IMR-90 (cell line): ENCODE measurements around the gene ACYP2. TPM values are rescaled to one million over a fixed set of nuclear protein-coding genes. Genes with fewer than 3 reads are reported as not detected.
"Not testable (repeated sequence)": the region's sequence is repeated elsewhere in the genome, so short reads cannot be mapped to it uniquely, and the experiment has no call there.

ENCODE experiments used
- ATAC-seq: fragments of 200-7000 bp; cut with Tn5 transposase; 2 replicates; pipeline ENCODE4 v1.9.1; 2020; ENCODE audit warnings: low read depth, mild to moderate bottlenecking, moderate library complexity
- BruUV-seq: library from RNA; stranded (reverse); fragments of 400-500 nt; replicated peaks from 2 replicates; lab custom pipeline; 2021; lab: Mats Ljungman, UMichigan
- CTCF ChIA-PET: fragments of 300-600 bp; formaldehyde crosslinking; extraction: SDS; loops from one replicate; lab custom pipeline; 2021; ENCODE audit warnings: antibody characterized with exemption; lab: Yijun Ruan, JAX
- POLR2A ChIA-PET: fragments of 300-600 bp; sonication (Branson Sonifier 250); formaldehyde crosslinking; loops from one replicate; lab custom pipeline; 2022; ENCODE audit warnings: antibody characterized with exemption; ENCODE audit not compliant: unreplicated experiment; lab: Charles Lee
- DNase-seq: peaks from one replicate; pipeline ENCODE4 v3.0.0; 2013
- H2AFZ ChIP-seq: replicated peaks from 2 replicates; pipeline ENCODE3; 2013; ENCODE audit warnings: low read length, mild to moderate bottlenecking; ENCODE audit not compliant: poor library complexity
- H2AK5ac ChIP-seq: 2 replicates; pipeline ENCODE4 v1.6.1; 2013; ENCODE audit warnings: low read depth, low read length, inconsistent platforms
- H2AK9ac ChIP-seq: replicated peaks from 2 replicates; pipeline ENCODE3; 2013; ENCODE audit warnings: mild to moderate bottlenecking, low read depth, low read length, moderate library complexity; ENCODE audit not compliant: poor library complexity
- H2BK120ac ChIP-seq: 2 replicates; pipeline ENCODE4 v1.6.1; 2013; ENCODE audit warnings: low read depth, low read length, inconsistent platforms
- H2BK15ac ChIP-seq: 3 replicates; pipeline ENCODE4 v1.6.1; 2013; ENCODE audit warnings: low read depth, low read length, inconsistent platforms
- H2BK20ac ChIP-seq: 2 replicates; pipeline ENCODE4 v1.6.1; 2013; ENCODE audit warnings: low read depth, mild to moderate bottlenecking, inconsistent platforms, low read length, moderate library complexity
- H2BK5ac ChIP-seq: 2 replicates; pipeline ENCODE4 v1.6.1; 2013; ENCODE audit warnings: mild to moderate bottlenecking, low read depth, low read length, inconsistent platforms; ENCODE audit not compliant: poor library complexity, severe bottlenecking
- H3K14ac ChIP-seq: replicated peaks from 2 replicates; pipeline ENCODE4 v1.6.1; 2013; ENCODE audit warnings: low read depth, low read length, inconsistent platforms
- H3K18ac ChIP-seq: 2 replicates; pipeline ENCODE4 v1.6.1; 2013; ENCODE audit warnings: low read depth, low read length, control low read depth
- H3K23ac ChIP-seq: 2 replicates; pipeline ENCODE4 v1.6.1; 2013; ENCODE audit warnings: low read depth, low read length, inconsistent platforms
- H3K27ac ChIP-seq: 2 replicates; pipeline ENCODE4 v1.5.1; 2013; ENCODE audit warnings: mild to moderate bottlenecking, control low read depth, low read length; ENCODE audit not compliant: insufficient read depth
- H3K27me3 ChIP-seq: 2 replicates; pipeline ENCODE4 v1.6.1; 2013; ENCODE audit warnings: low read length; ENCODE audit not compliant: control insufficient read depth, insufficient read depth
- H3K36me3 ChIP-seq: 2 replicates; pipeline ENCODE4 v1.6.1; 2013; ENCODE audit warnings: low read length, mixed read lengths; ENCODE audit not compliant: control insufficient read depth, insufficient read depth
- H3K4ac ChIP-seq: 2 replicates; pipeline ENCODE4 v1.6.1; 2013; ENCODE audit warnings: low read depth, low read length, inconsistent platforms
- H3K4me1 ChIP-seq: 2 replicates; pipeline ENCODE4 v1.6.1; 2013; ENCODE audit warnings: low read length, mixed read lengths; ENCODE audit not compliant: control insufficient read depth, insufficient read depth
- H3K4me2 ChIP-seq: 2 replicates; pipeline ENCODE4 v1.6.1; 2013; ENCODE audit warnings: low read depth, mild to moderate bottlenecking, control low read depth, low read length, moderate library complexity
- H3K4me3 ChIP-seq: 2 replicates; pipeline ENCODE4 v1.5.1; 2013; ENCODE audit warnings: low read depth, mild to moderate bottlenecking, control low read depth, low read length, moderate library complexity; ENCODE audit not compliant: insufficient read depth
- H3K56ac ChIP-seq: 2 replicates; pipeline ENCODE4 v1.6.1; 2013; ENCODE audit warnings: low read length, inconsistent platforms; ENCODE audit not compliant: insufficient read depth; ENCODE audit errors: extremely low read depth
- H3K79me1 ChIP-seq, 2 experiments: 2 replicates each; pipeline ENCODE4 v1.6.1; 2013; ENCODE audit warnings: low read length in 2 of 2, inconsistent platforms in 1 of 2, low read depth in 1 of 2
- H3K9ac ChIP-seq: 2 replicates; pipeline ENCODE4 v1.6.1; 2013; ENCODE audit warnings: low read depth, low read length, control low read depth
- H3K9me1 ChIP-seq: 2 replicates; pipeline ENCODE4 v1.6.1; 2013; ENCODE audit warnings: low read length, inconsistent platforms; ENCODE audit not compliant: insufficient read depth
- H3K9me3 ChIP-seq: 2 replicates; pipeline ENCODE4 v1.6.1; 2013; ENCODE audit warnings: low read length; ENCODE audit not compliant: control insufficient read depth, insufficient read depth
- H4K20me1 ChIP-seq: 2 replicates; pipeline ENCODE4 v1.6.1; 2013; ENCODE audit warnings: low read length, inconsistent platforms; ENCODE audit not compliant: insufficient read depth
- H4K5ac ChIP-seq: 2 replicates; pipeline ENCODE4 v1.6.1; 2013; ENCODE audit warnings: mild to moderate bottlenecking, low read depth, low read length, control low read depth
- H4K8ac ChIP-seq, 2 experiments: 2 replicates each; pipeline ENCODE4 v1.6.1; 2013; ENCODE audit warnings: low read depth in 2 of 2, low read length in 2 of 2, control low read depth in 1 of 2, inconsistent platforms in 1 of 2
- H4K91ac ChIP-seq: 2 replicates; pipeline ENCODE4 v1.6.1; 2013; ENCODE audit warnings: low read depth, low read length, inconsistent platforms; ENCODE audit not compliant: insufficient read depth
- WGBS, 2 experiments: methylation state at CpG; one replicate each; pipeline versions ENCODE4 v1.1.5 to v1.1.7; 2013; ENCODE audit warnings: missing lambda C conversion rate in 2 of 2; ENCODE audit not compliant: insufficient read length in 1 of 2; ENCODE audit errors: extremely low coverage in 2 of 2; 5-methylcytosine and 5-hydroxymethylcytosine counted together
- dilution Hi-C: fragments of 300-500 bp; cut with HindIII; formaldehyde crosslinking; loops from one replicate; pipeline ENCODE4 v1.14.3; 2018; ENCODE audit warnings: low sequenced_read_pairs; ENCODE audit not compliant: unreplicated experiment
- in situ Hi-C: fragments of 300-500 bp; cut with MboI; formaldehyde crosslinking; loops from 3 replicates; pipeline ENCODE4 v1.14.3; 2019; ENCODE audit warnings: low sequenced_read_pairs, inconsistent platforms, mixed read lengths
- intact Hi-C: fragments of 100-400 bp; cut with micrococcal nuclease; formaldehyde crosslinking; loops from 2 replicates; pipeline ENCODE4 v1.10.0; 2022
- polyA plus RNA-seq, 3 experiments: library from polyadenylated mRNA; depleted of rRNA; stranded (reverse); fragments of >200 nt; gene quantifications; 2 replicates each; pipeline ENCODE4 v1.2.3, GENCODE V29; 2012; ENCODE audit warnings: low replicate concordance in 1 of 3
- total RNA-seq: library from RNA; depleted of rRNA; stranded (reverse); fragments of >200 nt; gene quantifications from 2 replicates; pipeline ENCODE4 v1.2.3, GENCODE V29; 2012

Gene ACYP2
- total and polyA plus RNA-seq, 2 of the 4 experiments (the other 2 are of a cell fraction) = 3.9 to 7.4 TPM

DNA sequence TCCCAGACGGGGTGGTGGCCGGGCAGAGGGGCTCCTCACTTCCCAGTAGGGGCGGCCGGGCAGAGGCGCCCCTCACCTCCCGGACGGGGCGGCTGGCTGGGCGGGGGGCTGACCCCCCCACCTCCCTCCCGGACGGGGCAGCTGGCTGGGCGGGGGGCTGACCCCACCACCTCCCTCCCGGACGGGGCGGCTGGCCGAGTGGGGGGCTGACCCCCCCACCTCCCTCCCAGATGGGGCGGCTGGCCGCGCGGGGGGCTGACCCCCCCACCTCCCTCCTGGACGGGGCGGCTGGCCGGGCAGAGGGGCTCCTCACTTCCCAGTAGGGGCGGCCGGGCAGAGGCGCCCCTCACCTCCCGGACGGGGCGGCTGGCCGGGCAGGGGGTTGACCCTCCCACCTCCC is 20.0 kb upstream of the ACYP2 start:
- H2BK20ac ChIP-seq, H3K27me3 ChIP-seq, H3K14ac ChIP-seq, H3K18ac ChIP-seq, H3K4me3 ChIP-seq, H3K9ac ChIP-seq, H3K9me1 ChIP-seq, H3K56ac ChIP-seq, H2BK15ac ChIP-seq, H2AFZ ChIP-seq, H4K8ac ChIP-seq, H3K9me3 ChIP-seq, in situ Hi-C loops, dilution Hi-C loops, H3K23ac ChIP-seq, H4K91ac ChIP-seq, H3K4me2 ChIP-seq, intact Hi-C loops, CTCF ChIA-PET, H3K4me1 ChIP-seq, BruUV-seq, H3K27ac ChIP-seq, H3K36me3 ChIP-seq, H2AK9ac ChIP-seq, H2AK5ac ChIP-seq, H3K4ac ChIP-seq, H3K79me1 ChIP-seq, H4K5ac ChIP-seq, POLR2A ChIA-PET, H2BK5ac ChIP-seq, DNase-seq, ATAC-seq, H2BK120ac ChIP-seq, H4K20me1 ChIP-seq: not testable (repeated sequence)
- WGBS, 2 experiments = no CpG with 5 or more reads among the region's 30 CpGs

DNA sequence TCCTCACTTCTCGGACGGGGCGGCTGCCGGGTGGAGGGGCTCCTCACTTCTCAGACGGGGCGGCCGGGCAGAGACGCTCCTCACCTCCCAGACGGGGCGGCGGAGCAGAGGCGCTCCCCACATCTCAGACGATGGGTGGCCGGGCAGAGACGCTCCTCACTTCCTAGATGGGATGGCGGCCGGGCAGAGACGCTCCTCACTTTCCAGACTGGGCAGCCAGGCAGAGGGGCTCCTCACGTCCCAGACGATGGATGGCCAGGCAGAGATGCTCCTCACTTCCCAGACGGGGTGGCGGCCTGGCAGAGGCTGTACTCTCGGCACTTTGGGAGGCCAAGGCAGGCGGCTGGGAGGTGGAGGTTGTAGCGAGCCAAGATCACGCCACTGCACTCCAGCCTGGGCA is 19.3 kb upstream of the ACYP2 start:
- CTCF ChIA-PET, intact Hi-C loops, dilution Hi-C loops: not testable (repeated sequence)

More for the DNA sequence above, 19.3 kb upstream of the ACYP2 start:
- H3K18ac ChIP-seq, H3K4me2 ChIP-seq, H3K56ac ChIP-seq, H3K27me3 ChIP-seq, H3K9ac ChIP-seq, H3K4me3 ChIP-seq, H2AFZ ChIP-seq, H4K8ac ChIP-seq, H2BK15ac ChIP-seq, H4K20me1 ChIP-seq, H3K79me1 ChIP-seq, H4K91ac ChIP-seq, H3K36me3 ChIP-seq, H3K9me3 ChIP-seq, H3K23ac ChIP-seq, H3K14ac ChIP-seq, H3K4ac ChIP-seq, H2BK120ac ChIP-seq, H3K9me1 ChIP-seq, DNase-seq, H2BK20ac ChIP-seq, H3K4me1 ChIP-seq, H2BK5ac ChIP-seq, in situ Hi-C loops, H3K27ac ChIP-seq, H2AK5ac ChIP-seq, ATAC-seq, POLR2A ChIA-PET, H2AK9ac ChIP-seq, BruUV-seq, H4K5ac ChIP-seq: not testable (repeated sequence)
- no CpG with 5 or more reads among the region's 26 CpGs for WGBS, 2 experiments
